Right lobe of liver (tissue), 4 donors: Measurements from ENCODE around the gene RNF157.

Experiments used
- POLR2A ChIP-seq: fragments of 450-650 bp; IDR thresholded peaks from one replicate; pipeline ENCODE4 v1.6.1; 2017; ENCODE audit warnings: antibody characterized with exemption, mild to moderate bottlenecking
- TF ChIP-seq, protein P1 (sequence below), 4 donors: fragments of 200-600 bp in 3 of 4; fragments of 450-650 bp in 1 of 4; IDR thresholded peaks; one replicate each; pipeline versions ENCODE4 v1.5.1 to v1.8.0; 2016 to 2022; ENCODE audit warnings: antibody characterized with exemption in 4 of 4, mild to moderate bottlenecking in 2 of 4
- donor health status: DM: no; HTN: no; CAD: no.
- donor health status: DM: no; HTN: no; CAD: no.
- donor health status: DM: no; HTN: yes; CAD: no.

DNA sequence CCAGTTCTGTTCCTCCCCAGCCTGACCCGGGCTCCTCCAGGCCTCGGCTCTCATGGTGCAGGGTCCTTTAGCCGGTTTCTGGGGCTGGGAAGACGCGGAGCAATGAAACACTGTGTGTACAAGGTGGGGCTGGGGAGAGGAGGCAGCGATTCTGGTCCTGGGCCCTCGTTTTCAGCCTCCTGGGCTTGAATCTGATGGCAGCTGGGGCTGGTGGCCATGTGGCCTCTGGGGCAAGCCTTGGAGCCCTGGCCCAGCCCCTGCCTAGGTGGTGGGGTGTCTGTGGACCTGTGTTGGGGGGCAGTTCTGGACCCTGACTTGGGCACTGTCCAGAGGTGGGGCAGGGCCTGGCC is 103.3 kb downstream of the RNF157 start:
- TF ChIP-seq, protein P1, sequence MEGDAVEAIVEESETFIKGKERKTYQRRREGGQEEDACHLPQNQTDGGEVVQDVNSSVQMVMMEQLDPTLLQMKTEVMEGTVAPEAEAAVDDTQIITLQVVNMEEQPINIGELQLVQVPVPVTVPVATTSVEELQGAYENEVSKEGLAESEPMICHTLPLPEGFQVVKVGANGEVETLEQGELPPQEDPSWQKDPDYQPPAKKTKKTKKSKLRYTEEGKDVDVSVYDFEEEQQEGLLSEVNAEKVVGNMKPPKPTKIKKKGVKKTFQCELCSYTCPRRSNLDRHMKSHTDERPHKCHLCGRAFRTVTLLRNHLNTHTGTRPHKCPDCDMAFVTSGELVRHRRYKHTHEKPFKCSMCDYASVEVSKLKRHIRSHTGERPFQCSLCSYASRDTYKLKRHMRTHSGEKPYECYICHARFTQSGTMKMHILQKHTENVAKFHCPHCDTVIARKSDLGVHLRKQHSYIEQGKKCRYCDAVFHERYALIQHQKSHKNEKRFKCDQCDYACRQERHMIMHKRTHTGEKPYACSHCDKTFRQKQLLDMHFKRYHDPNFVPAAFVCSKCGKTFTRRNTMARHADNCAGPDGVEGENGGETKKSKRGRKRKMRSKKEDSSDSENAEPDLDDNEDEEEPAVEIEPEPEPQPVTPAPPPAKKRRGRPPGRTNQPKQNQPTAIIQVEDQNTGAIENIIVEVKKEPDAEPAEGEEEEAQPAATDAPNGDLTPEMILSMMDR (IDR thresholded peaks at IDR 0.05): no peak
- TF ChIP-seq POLR2A: no peak
